ENCODE measurements around the gene SEMA4D. TPM values are rescaled to one million over a fixed set of nuclear protein-coding genes. Genes with fewer than 3 reads are reported as not detected.

SEMA4D gene
- total RNA-seq, 4 donors from 2014 or later, result 7.9 to 14.1 (median 10.6) TPM

DNA sequence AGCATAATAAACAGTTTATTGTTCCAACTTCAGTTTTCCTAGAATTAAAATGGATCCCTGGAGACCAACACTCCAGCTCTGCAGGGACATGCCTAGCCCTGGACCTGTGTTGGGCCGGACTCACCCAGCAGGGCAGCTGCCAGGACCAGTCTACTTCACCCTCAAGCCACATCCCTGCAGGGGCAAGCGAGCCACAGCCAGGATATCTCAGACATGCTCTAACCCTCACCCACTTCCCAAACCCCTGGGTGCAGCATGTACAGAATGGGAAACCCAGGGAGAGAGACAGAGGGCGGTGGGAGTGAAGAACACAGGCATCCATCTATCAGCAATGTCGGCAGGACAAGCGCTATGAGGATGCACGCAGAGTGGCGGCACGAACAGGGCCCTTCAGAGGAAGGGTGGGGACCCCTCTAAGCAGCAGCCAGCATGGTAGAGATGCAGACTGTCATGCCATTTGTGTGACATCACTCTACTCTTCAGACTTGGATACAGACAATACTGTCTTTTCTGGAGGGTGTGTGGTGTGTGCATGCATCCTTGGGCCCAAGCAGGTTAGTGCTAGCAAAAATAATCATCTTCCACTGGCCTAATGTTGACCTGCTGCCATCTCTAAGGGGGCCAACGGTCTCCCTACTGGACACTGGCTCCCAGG is 83.1 kb downstream of the SEMA4D start:
- 95% methylated on average over 6 of the region's 9 CpGs for whole genome bisulfite sequencing
- DNase-seq (ENCODE audit: extremely low spot score), result no peak
- H3K27me3 ChIP-seq, result no peaks in the 10 kb centered on the region

DNA sequence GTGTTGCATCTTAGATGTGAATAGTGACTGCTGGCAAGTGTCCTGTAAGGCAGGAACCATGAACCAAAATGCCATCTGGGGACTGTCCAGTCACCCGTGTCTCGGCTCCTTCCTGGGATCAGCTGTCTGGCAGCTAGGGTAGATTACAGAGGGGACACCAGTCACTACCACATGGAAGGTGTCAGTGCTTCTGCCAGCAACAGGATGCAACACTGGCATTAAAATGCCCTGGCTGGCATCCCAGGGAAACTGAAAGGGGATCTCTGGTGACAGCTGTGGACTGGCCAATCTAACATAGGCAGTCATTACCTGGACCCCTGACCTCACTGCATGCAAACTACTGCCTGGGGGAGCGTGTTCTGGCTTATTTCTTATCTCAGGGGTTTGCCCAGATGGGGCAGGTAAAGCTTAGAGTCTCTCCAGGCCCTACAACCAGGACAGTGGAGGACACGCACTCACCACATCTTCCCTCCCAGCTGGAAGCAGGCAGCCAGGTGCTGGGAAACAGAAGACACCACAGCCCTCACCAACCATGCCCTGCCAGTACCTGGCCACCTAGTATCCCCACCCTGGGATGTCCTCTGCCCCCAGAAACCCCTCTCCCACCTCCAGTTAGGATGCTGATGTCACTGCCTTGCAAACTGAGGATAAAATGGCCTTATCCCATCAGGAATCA is 83.8 kb downstream of the SEMA4D start:
- no peak for TF ChIP-seq EP300 (IDR thresholded peaks at IDR 0.05)
- no peak for TF ChIP-seq POLR2A (IDR thresholded peaks at IDR 0.05; ENCODE audit: low read depth)
- TF ChIP-seq POLR2AphosphoS5 (IDR thresholded peaks at IDR 0.05), result no peak
- TF ChIP-seq, protein P1, sequence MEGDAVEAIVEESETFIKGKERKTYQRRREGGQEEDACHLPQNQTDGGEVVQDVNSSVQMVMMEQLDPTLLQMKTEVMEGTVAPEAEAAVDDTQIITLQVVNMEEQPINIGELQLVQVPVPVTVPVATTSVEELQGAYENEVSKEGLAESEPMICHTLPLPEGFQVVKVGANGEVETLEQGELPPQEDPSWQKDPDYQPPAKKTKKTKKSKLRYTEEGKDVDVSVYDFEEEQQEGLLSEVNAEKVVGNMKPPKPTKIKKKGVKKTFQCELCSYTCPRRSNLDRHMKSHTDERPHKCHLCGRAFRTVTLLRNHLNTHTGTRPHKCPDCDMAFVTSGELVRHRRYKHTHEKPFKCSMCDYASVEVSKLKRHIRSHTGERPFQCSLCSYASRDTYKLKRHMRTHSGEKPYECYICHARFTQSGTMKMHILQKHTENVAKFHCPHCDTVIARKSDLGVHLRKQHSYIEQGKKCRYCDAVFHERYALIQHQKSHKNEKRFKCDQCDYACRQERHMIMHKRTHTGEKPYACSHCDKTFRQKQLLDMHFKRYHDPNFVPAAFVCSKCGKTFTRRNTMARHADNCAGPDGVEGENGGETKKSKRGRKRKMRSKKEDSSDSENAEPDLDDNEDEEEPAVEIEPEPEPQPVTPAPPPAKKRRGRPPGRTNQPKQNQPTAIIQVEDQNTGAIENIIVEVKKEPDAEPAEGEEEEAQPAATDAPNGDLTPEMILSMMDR (IDR thresholded peaks at IDR 0.05), result no peak
- Histone ChIP-seq H3K27me3 (no peaks in the 10 kb centered on the region), H3K4me1 (peaks cover 0 to 6% (median 2%) of the 10 kb centered on the region in 4 donors), H3K4me3 (no peak overlapping the region), H3K27ac (replicated peaks in 1 of 4) (no peak overlapping the region), H3K9me3 (peaks cover 0 to 9% (median 0%) of the 10 kb centered on the region in 4 donors), H3K36me3 (peaks cover 0 to 6% (median 0%) of the 10 kb centered on the region in 4 donors)
- 86% methylated on average over 3 of the region's 4 CpGs for WGBS
- no peak for DNase-seq (ENCODE audit: extremely low spot score)
- intact Hi-C loops (cut with DNase I), result no loop called here

More for the DNA sequence above, 83.1 kb downstream of the SEMA4D start:
- H3K4me3 ChIP-seq, result no peak overlapping the region
- intact Hi-C loops (cut with DNase I), result no loop called here
- TF ChIP-seq EP300 (IDR thresholded peaks at IDR 0.05), result no peak
- TF ChIP-seq, protein P1 (IDR thresholded peaks at IDR 0.05), result no peak
- TF ChIP-seq POLR2AphosphoS5 (IDR thresholded peaks at IDR 0.05), result no peak
- TF ChIP-seq POLR2A (IDR thresholded peaks at IDR 0.05; ENCODE audit: low read depth), result no peak
- peaks cover 0 to 9% (median 0%) of the 10 kb centered on the region in 4 donors for H3K9me3 ChIP-seq
- H3K36me3 ChIP-seq, result peaks cover 0 to 6% (median 0%) of the 10 kb centered on the region in 4 donors
- H3K27ac ChIP-seq (replicated peaks in 1 of 4), result no peak overlapping the region
- peaks cover 0 to 4% (median 1%) of the 10 kb centered on the region in 4 donors for H3K4me1 ChIP-seq

DNA sequence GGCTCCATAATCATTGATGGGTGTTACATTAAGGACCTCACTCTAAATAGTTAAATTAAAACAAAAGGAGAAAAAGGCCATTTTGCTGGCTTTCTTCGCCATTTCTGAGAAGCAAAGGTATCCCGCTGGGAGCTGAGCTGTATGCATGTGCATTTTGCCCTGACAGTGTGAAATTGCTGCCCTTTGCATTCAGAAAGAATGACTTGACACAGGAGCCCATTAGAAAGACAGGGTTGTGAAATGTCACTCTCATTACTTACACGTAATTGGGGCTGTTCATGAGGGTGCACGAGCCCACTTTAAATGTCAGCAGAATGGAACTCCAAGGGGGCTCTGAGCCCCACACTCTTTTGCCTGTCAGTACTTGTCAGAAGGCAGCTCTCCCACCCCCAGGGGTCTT is 85.0 kb downstream of the SEMA4D start:
- Histone ChIP-seq H3K4me3 (no peak overlapping the region), H3K27ac (replicated peaks in 1 of 4) (no peak overlapping the region), H3K27me3 (no peaks in the 10 kb centered on the region), H3K4me1 (peaks cover 0 to 6% (median 0%) of the 10 kb centered on the region in 4 donors), H3K9me3 (peaks cover 0 to 9% (median 0%) of the 10 kb centered on the region in 4 donors), H3K36me3 (peaks cover 0 to 6% (median 0%) of the 10 kb centered on the region in 4 donors)
- TF ChIP-seq POLR2AphosphoS5 (IDR thresholded peaks at IDR 0.05) (no peak), EP300 (IDR thresholded peaks at IDR 0.05) (no peak), POLR2A (IDR thresholded peaks at IDR 0.05; ENCODE audit: low read depth) (no peak)
- TF ChIP-seq, protein P1 (IDR thresholded peaks at IDR 0.05), result no peak
- DNase-seq (ENCODE audit: extremely low spot score), result no peak
- intact Hi-C loops (cut with DNase I), result no loop called here
- WGBS, result 82% methylated on average over 4 of the region's 4 CpGs

DNA sequence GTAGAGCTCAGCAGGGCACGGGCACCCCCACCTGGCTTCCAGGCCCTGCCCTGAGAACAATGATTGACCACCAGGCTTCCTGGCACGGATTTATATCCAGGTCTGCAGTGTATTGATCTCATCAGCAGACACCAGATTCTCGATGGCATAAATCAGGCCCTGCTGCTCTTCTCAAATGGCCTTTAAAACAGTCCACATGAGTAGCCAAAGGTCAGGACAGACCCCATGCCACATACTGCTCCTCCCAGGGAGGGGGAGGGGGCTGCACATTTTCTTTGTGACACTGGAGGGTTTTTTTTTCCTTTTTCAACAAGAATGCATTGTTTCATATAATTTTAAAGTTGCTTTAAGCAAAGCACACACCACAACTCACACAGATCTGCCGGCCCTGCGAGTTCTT is 85.4 kb downstream of the SEMA4D start:
- no peaks in the 10 kb centered on the region for H3K27me3 ChIP-seq
- DNase-seq (ENCODE audit: extremely low spot score), result no peak
- WGBS, result 90% methylated on average over 5 of the region's 5 CpGs
- peaks cover 0 to 2% (median 0%) of the 10 kb centered on the region in 4 donors for H3K36me3 ChIP-seq
- H3K9me3 ChIP-seq, result peaks cover 0 to 9% (median 0%) of the 10 kb centered on the region in 4 donors
- H3K4me1 ChIP-seq, result peaks cover 0 to 6% (median 0%) of the 10 kb centered on the region in 4 donors
- H3K4me3 ChIP-seq, result no peak overlapping the region
- intact Hi-C loops (cut with DNase I), result no loop called here
- no peak overlapping the region for H3K27ac ChIP-seq (replicated peaks in 1 of 4)
- TF ChIP-seq POLR2AphosphoS5 (IDR thresholded peaks at IDR 0.05), result no peak
- TF ChIP-seq EP300 (IDR thresholded peaks at IDR 0.05), result no peak
- TF ChIP-seq POLR2A (IDR thresholded peaks at IDR 0.05; ENCODE audit: low read depth), result no peak
- TF ChIP-seq, protein P1 (IDR thresholded peaks at IDR 0.05), result no peak
